Kidney epithelial cell (primary cell): Measurements from ENCODE around the gene TPRA1. TPM values are rescaled to one million over a fixed set of nuclear protein-coding genes. Genes with fewer than 3 reads are reported as not detected.
A peak's percentile ranks its signal among the peaks of the same experiment; 100 is the strongest.

Experiments used
- DNase-seq: peaks from one replicate; pipeline ENCODE4 v3.0.0-alpha.2; 2010; ENCODE audit warnings: low read depth
- H3K27me3 ChIP-seq: 2 replicates; pipeline ENCODE4 v1.6.0; 2011; ENCODE audit warnings: low read length; ENCODE audit not compliant: control insufficient read depth, insufficient read depth
- H3K36me3 ChIP-seq: 2 replicates; pipeline ENCODE4 v1.5.1; 2011; ENCODE audit warnings: low read length; ENCODE audit not compliant: control insufficient read depth, insufficient read depth
- H3K4me3 ChIP-seq: 2 replicates; pipeline ENCODE4 v1.5.1; 2011; ENCODE audit warnings: low read depth, mild to moderate bottlenecking, control low read depth, low read length
- total RNA-seq: library from RNA; depleted of rRNA; stranded (reverse); fragments of >200 nt; gene quantifications from 2 replicates; pipeline ENCODE4 v1.2.3, GENCODE V29; 2015
- TF ChIP-seq, protein P1 (sequence below): IDR thresholded peaks from 2 replicates; pipeline ENCODE4 v1.5.1; 2011; ENCODE audit warnings: mild to moderate bottlenecking, moderate library complexity, low read length, control low read depth, inconsistent platforms; ENCODE audit not compliant: insufficient read depth, poor library complexity, severe bottlenecking

Gene TPRA1
- total RNA-seq, 1 donor from 2014 or later: 95.2 TPM

DNA sequence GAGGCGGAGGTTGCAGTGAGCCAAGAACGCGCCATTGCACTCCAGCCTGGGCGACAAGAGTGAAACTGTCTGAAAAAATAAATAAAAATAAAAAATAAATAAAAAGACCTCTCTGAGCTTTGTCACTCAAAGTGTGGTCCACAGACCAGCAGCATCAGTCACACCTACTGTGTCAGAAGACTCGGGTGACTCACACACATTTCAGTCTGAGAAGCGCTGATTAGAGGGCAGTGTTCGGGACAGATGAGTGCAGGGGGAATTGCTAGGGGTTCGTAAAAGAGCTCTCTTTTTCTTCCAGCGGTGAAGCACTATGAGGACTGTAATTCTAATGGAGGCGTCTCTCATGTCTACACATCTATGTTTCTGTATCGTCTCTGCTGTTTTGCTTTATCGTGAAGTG, 44.1 kb upstream of the TPRA1 start:
- TF ChIP-seq, protein P1, sequence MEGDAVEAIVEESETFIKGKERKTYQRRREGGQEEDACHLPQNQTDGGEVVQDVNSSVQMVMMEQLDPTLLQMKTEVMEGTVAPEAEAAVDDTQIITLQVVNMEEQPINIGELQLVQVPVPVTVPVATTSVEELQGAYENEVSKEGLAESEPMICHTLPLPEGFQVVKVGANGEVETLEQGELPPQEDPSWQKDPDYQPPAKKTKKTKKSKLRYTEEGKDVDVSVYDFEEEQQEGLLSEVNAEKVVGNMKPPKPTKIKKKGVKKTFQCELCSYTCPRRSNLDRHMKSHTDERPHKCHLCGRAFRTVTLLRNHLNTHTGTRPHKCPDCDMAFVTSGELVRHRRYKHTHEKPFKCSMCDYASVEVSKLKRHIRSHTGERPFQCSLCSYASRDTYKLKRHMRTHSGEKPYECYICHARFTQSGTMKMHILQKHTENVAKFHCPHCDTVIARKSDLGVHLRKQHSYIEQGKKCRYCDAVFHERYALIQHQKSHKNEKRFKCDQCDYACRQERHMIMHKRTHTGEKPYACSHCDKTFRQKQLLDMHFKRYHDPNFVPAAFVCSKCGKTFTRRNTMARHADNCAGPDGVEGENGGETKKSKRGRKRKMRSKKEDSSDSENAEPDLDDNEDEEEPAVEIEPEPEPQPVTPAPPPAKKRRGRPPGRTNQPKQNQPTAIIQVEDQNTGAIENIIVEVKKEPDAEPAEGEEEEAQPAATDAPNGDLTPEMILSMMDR: no peak
- no peaks in the 10 kb centered on the region for H3K36me3 ChIP-seq
- peaks cover 6% of the 10 kb centered on the region for H3K27me3 ChIP-seq
- no peak overlapping the region for H3K4me3 ChIP-seq
- DNase-seq: no peak

- no peaks in the 10 kb centered on the region for H3K36me3 ChIP-seq
- peaks cover 15% of the 10 kb centered on the region for H3K27me3 ChIP-seq
- TF ChIP-seq, protein P1: no peak
- H3K4me3 ChIP-seq: no peak overlapping the region
- no peak for DNase-seq
Measured at GRCh38 chr3:127632035-127632820, 41.7 kb upstream of the TPRA1 start.

DNA sequence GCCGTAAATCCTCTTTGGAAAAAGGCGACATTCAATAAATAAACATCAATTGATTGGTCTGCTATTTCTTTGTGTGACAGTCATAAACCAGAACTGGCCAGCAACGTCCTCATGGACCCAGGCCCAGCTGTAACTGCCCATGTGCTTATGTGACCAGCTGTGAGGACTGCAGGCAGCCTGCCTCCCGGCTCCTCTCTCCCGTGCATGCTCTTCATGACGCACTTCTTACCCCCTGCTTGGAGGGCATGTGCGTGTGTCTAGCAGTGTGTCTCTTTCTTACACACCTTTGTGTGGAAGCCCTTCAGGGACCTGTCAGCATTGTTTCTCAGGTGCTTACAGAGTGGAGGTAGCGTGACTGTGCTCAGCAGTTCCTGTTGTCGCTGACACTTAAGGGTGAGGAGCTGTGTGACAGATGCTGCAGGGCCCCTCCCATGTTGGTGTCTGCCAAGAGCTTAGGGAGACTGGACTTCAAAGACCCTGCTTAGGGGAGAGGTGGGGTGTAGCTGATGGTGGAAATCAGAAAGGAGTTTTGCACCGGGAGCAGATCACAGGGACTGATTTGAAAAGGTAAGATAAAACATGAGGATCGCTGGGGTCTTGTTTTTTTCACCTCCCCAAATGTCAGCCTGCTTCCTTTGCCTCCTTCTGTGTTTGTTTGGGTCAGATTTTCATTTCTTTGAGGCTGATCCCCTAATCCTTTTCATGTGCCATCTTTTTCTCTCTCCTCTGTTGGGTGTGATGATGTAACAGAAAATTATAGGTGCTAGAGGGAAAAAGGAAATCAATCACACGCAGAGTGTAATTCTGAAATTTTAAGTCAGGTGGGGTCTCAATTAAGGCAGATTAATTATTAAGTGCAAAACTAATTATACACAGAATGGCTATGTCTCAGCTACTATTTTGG, 40.5 kb upstream of the TPRA1 start:
- Histone ChIP-seq H3K4me3 (no peak overlapping the region), H3K27me3 (peaks cover 15% of the 10 kb centered on the region), H3K36me3 (no peaks in the 10 kb centered on the region)
- TF ChIP-seq, protein P1: no peak
- no peak for DNase-seq

DNA sequence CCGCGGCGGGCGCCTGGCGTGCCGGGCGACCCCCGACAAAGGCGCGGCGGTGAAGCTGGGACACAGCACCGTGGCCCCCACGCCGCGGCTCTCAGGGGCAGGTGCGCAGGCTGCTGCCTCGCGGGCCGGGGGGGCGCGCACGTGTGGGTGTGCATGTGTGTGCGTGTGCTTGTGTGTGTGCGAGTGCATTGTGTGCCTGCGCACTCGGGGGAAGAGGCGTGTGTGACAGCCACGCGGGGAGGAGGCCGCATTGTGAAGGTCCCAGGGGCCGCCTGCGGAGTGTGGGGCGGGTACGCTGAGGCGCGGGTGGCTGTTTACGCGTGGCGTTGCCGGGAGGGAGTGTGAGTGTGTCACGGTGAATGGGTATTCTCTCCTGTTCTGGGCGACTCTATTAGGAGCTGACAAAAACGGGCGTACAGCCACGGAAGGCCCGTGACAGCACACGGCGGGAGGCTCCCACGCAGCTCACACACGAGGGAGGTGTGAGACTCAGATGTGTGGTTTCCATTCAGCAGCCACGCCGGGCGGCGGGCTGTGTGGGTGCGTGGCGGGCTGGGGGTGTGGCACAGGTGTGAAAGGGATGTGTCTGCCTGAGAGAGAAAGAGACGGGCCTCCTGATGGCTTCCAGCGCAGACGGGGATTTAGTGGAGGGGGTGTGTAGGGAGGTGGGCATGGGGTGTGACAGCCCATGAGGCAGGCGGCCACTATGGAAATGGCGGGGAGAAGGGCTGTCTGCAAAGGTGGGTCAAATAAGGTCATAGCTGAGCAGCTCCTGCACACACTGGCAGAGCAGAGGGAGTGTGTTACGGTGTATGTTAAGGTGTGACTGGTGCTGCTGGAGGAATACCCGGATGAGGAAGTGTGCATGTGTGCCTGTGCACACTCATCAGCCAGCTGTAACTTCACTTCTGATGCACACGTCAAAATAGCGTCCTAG, 39.2 kb upstream of the TPRA1 start:
- Histone ChIP-seq H3K36me3 (no peaks in the 10 kb centered on the region), H3K4me3 (peak overlapping the region; percentile 47), H3K27me3 (peaks cover 15% of the 10 kb centered on the region)
- DNase-seq: no peak
- TF ChIP-seq, protein P1: no peak

- no peak for DNase-seq
- Histone ChIP-seq H3K27me3 (peaks cover 15% of the 10 kb centered on the region), H3K36me3 (no peaks in the 10 kb centered on the region), H3K4me3 (peak within 1 kb of the TSS; percentile 47)
- TF ChIP-seq, protein P1: no peak
Measured at GRCh38 chr3:127628788-127629466, 38.4 kb upstream of the TPRA1 start, which contains the start of gene PODXL2. Gene PODXL2, plus strand, starts transcription at chr3:127629185. Its CDS starts 35 bp downstream, at chr3:127629220.
